Measurements from ENCODE around the gene DDX17. TPM values are rescaled to one million over a fixed set of nuclear protein-coding genes. Genes with fewer than 3 reads are reported as not detected.

The DDX17 gene
- total RNA-seq, 1 donor from 2014 or later = 651 TPM

DNA sequence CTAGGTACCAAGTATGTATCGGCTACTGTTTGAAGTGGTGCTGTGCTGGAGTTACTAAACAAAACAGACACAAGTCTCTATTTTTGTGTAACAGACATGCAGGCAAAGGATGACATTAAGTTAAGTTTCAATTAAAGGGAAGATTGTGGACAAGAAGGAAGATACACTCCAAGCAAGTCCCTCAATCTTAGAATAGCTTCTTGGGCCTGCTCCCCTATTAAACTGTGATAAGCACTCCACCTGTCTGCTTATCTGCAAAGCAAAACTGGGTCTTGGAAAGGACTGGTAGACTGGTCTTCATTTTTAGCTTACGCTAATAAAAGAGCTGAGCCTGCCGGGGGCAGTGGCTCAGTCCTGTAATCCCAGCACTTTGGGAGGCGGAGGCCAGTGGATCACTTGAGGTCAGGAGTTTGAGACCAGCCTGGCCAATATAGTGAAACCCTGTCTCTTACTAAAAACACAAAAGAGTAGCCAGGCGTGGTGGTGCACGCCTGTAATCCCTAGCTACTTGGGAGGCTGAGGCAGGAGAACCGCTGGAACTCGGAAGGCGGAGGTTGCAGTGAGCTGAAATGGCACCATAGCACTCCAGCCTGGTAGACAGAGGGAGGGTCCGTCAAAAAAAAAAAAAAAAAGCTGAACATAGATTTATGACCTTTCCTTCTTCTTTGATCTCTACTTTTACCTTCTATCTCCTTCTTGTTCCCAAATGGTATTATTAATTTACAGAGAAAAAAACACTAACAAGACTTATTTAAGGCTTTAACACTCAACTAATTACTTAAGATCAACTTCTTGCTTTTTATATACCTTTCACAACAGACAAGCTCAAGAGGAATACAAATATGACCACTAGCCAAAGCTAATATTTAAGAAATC lies 4.1 kb downstream of the DDX17 start:
- Mint-ChIP-seq H3K4me3 (ENCODE audit: low read depth) (peak overlapping the region; percentile 99), H3K27ac (peak overlapping the region; percentile 92), H3K36me3 (ENCODE audit: insufficient read depth) (peaks cover 40% of the 10 kb centered on the region), H3K4me1 (ENCODE audit: low read depth) (peaks cover 26% of the 10 kb centered on the region), H3K9me3 (ENCODE audit: low read depth) (no peaks in the 10 kb centered on the region), H3K27me3 (no peaks in the 10 kb centered on the region)
- TF ChIP-seq, protein P1, sequence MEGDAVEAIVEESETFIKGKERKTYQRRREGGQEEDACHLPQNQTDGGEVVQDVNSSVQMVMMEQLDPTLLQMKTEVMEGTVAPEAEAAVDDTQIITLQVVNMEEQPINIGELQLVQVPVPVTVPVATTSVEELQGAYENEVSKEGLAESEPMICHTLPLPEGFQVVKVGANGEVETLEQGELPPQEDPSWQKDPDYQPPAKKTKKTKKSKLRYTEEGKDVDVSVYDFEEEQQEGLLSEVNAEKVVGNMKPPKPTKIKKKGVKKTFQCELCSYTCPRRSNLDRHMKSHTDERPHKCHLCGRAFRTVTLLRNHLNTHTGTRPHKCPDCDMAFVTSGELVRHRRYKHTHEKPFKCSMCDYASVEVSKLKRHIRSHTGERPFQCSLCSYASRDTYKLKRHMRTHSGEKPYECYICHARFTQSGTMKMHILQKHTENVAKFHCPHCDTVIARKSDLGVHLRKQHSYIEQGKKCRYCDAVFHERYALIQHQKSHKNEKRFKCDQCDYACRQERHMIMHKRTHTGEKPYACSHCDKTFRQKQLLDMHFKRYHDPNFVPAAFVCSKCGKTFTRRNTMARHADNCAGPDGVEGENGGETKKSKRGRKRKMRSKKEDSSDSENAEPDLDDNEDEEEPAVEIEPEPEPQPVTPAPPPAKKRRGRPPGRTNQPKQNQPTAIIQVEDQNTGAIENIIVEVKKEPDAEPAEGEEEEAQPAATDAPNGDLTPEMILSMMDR (IDR thresholded peaks at IDR 0.05; ENCODE audit: unreplicated experiment) = no peak
- DNase-seq (ENCODE audit: low spot score, unreplicated experiment) = no peak

DNA sequence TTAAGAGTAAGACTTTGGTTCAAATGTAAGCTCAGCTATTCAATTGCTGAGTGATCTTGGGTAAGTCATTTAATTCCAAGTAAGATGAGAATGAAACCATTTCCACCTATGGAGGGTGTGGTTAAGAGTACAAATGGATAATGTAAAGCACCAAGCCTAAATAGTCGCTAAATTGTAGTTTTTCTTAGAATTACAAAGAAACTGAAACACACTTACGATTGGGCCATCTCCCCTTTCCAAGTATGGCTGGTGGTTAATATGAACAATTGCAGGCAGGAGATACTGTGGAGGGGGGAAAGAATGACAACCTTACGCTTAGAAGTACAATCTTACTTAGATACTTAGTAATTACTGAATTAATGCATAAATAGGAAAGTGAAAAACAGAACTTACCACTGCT lies 8.2 kb downstream of the DDX17 start:
- Mint-ChIP-seq H3K27me3 (no peaks in the 10 kb centered on the region), H3K36me3 (ENCODE audit: insufficient read depth) (peaks cover 47% of the 10 kb centered on the region), H3K9me3 (ENCODE audit: low read depth) (no peaks in the 10 kb centered on the region), H3K27ac (no peak overlapping the region), H3K4me3 (ENCODE audit: low read depth) (no peak overlapping the region), H3K4me1 (ENCODE audit: low read depth) (peaks cover 7% of the 10 kb centered on the region)
- no peak for DNase-seq (ENCODE audit: low spot score, unreplicated experiment)
- TF ChIP-seq, protein P1 (IDR thresholded peaks at IDR 0.05; ENCODE audit: unreplicated experiment) = no peak

DNA sequence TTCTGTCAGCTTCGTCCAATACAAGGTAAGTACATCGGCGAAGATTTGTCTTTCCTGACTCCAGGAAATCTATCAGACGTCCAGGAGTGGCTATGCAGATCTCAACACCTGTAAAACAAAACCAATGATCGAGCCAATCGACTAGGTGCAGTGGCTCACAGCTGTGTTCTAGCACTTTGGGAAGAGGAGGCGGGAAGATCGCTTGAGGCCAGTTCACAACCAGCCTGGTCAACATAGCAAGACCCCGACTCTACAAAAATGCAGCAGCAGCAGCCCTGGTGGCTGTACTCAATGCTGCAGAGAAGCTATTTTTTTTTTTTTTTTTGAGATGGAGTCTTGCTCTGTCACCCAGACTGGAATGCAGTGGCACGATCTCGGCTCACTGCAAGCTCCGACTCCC lies 11.2 kb downstream of the DDX17 start:
- no peak for DNase-seq (ENCODE audit: low spot score, unreplicated experiment)
- no peak overlapping the region for H3K4me3 Mint-ChIP-seq (ENCODE audit: low read depth)
- H3K4me1 Mint-ChIP-seq (ENCODE audit: low read depth) = no peaks in the 10 kb centered on the region
- H3K9me3 Mint-ChIP-seq (ENCODE audit: low read depth) = no peaks in the 10 kb centered on the region
- H3K36me3 Mint-ChIP-seq (ENCODE audit: insufficient read depth) = peaks cover 46% of the 10 kb centered on the region
- TF ChIP-seq, protein P1 (IDR thresholded peaks at IDR 0.05; ENCODE audit: unreplicated experiment) = no peak
- no peaks in the 10 kb centered on the region for H3K27me3 Mint-ChIP-seq
- H3K27ac Mint-ChIP-seq = peak overlapping the region; percentile 35

DNA sequence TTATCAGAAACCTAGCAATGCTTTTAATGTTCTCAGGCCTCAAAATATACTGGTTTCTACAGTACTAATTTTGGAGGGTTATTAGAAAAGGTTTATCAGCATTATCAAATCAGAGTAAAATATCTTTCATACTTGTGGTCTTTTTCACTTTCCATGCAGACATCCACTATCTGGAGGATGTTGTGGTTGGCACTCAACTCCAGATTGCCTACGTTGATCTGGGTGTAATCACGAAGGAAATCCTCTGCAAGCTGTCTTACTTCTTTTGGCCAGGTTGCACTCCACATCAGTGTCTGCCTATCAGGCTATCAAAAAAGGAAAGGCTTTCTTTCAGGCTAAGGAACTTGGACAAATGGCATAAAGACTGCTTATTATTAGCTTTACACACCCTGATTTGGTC lies 11.6 kb downstream of the DDX17 start:
- TF ChIP-seq, protein P1 (IDR thresholded peaks at IDR 0.05; ENCODE audit: unreplicated experiment) = no peak
- Mint-ChIP-seq H3K4me3 (ENCODE audit: low read depth) (no peak overlapping the region), H3K36me3 (ENCODE audit: insufficient read depth) (peaks cover 49% of the 10 kb centered on the region), H3K27ac (no peak overlapping the region), H3K9me3 (ENCODE audit: low read depth) (no peaks in the 10 kb centered on the region), H3K27me3 (no peaks in the 10 kb centered on the region), H3K4me1 (ENCODE audit: low read depth) (no peaks in the 10 kb centered on the region)
- DNase-seq (ENCODE audit: low spot score, unreplicated experiment) = no peak

DNA sequence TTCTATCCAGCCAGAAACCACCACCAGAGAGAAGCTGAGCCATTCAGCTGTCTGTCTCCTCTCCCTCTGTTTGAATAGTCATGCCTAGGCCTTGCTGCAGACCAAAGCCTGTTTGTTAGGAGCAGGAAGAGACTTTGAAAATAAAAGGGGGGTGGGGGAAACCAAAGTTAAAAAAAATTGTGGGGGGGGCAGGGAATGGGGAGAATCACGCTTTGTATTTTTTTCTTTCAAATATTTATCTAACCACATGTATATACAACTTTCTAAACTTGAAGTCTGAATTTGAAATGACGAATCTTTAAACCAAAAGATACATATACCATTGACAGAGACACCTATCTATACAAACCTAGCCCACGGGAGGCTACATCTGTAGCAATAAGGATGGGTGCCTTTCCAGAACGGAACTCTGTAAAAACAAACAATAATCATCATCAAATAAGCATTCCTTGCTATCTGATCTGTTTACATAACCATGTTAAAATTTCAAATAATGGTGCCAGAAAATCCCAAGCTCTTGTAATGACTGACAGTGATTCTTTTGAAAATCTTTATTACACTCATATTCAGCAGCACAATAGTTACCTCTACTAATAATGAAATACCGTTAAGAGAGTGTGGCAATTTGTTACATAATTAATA lies 14.3 kb downstream of the DDX17 start:
- DNase-seq (ENCODE audit: low spot score, unreplicated experiment) = no peak
- no peak overlapping the region for H3K27ac Mint-ChIP-seq
- H3K4me3 Mint-ChIP-seq (ENCODE audit: low read depth) = no peak overlapping the region
- no peaks in the 10 kb centered on the region for H3K9me3 Mint-ChIP-seq (ENCODE audit: low read depth)
- H3K4me1 Mint-ChIP-seq (ENCODE audit: low read depth) = no peaks in the 10 kb centered on the region
- no peaks in the 10 kb centered on the region for H3K27me3 Mint-ChIP-seq
- H3K36me3 Mint-ChIP-seq (ENCODE audit: insufficient read depth) = peaks cover 49% of the 10 kb centered on the region
- TF ChIP-seq, protein P1 (IDR thresholded peaks at IDR 0.05; ENCODE audit: unreplicated experiment) = no peak
